CD4-positive, alpha-beta T cell treated with Interleukin-21 for 1 hour (primary cell): ENCODE data around the gene PLEKHF1.

Experiments
- DNase-seq: peaks from one replicate; pipeline ENCODE4 v3.0.0-alpha.2; 2020

PLEKHF1 gene

GRCh38 chr19:29635963-29636362, 29.3 kb upstream of the PLEKHF1 start:
- no peak for DNase-seq

DNA sequence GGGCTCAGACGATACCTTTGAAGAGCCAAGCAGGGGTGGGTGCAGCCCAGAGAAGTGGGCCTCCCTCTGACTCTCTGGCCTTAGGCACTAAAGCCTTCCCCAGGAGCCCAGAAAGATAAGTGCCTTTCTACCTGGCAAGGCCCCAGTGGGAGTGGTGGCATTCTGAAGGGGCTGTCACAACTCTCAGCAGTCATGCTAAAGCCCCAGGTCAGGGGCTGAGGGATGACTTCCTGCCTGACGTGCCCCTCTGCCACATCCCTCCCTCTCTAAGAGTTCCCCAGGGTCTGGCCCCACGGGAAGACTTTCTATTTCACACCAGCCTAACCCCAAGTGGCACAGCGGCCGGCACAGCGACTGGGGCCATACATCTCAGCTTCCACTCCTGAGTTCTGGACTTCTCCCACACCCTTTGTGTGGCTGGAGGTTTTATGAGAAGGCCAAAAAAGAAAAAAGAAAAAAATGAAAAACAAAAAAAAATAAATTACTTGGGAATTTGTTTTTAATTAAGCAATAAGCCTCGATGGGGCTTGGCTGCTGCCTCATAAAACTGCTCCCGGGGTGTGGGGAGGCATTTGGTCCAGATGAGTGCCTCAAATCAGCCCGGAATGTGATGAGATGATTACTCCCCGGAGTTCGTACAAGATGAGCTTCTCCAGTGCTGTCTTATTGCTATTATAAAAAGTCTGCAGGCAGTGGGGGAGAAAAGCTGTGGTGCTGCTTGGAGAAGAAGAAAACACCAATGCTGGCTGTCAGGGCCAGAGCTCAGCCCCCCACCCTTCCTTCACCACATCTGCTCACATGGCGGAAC, 28.5 kb upstream of the PLEKHF1 start:
- DNase-seq = no peak

DNA sequence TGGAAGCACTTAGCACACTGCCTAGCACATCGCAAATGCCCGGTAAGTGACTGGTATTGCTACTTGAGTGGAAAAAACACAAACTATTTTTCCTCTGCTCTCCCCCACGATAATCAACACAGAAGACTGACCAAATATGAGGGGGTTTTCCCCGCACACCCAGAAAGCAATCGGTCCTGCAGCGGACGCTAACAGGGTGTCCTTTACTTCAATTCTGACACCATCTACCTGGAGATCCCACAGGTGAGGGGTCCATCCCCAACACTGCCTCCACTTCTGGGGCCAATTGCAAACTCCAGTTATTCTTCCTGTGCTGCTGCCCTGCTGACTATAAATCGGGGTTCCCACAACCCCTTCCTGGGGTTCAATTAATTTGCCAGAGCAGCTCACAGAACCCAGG, 26.2 kb upstream of the PLEKHF1 start:
- DNase-seq = no peak

- DNase-seq = no peak
These were observed 25.0 kb upstream of the PLEKHF1 start for GRCh38 chr19:29640231-29640630.

GRCh38 chr19:29641597-29641996, 23.7 kb upstream of the PLEKHF1 start:
- no peak for DNase-seq

- DNase-seq = no peak
These were observed 21.8 kb upstream of the PLEKHF1 start for GRCh38 chr19:29643361-29643935.

DNA sequence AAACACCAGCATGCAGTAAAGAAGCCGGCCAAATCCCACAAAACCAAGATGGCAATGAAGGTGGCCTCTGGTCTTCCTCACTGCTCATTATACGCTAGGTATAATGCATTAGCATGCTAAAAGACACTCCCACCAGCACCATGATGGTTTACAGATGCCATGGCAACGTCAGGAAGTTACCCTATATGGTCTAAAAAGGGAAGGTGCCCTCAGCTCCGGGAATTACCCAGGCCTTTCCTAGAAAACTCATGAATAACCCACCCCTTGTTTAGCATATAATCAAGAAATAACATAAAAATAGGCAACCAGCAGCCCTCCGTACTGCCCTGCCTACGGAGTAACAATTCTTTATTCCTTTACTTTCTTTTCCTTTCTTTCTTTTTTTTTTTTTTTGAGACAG, 21.1 kb upstream of the PLEKHF1 start:
- no peak for DNase-seq

GRCh38 chr19:29645491-29645867, 19.8 kb upstream of the PLEKHF1 start:
- no peak for DNase-seq

DNA sequence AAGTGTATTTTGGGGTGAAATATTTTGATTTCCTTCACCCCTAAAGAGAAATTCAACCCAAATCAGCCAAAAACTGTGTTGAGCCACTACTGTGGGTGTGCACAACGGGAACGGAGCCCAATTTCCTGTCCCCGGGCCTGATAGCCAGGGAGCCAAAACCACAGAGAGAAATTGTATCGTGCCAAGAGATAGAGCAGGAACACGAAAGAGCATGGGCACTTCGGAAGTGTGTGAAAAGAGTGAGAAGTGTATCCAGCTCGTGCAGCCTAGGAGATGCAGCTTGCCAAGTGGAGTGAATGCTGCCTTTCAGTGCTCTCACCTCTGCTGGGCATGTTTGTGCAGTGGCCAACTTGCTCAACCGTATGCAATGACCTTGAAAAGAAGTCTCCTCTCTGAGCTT, 19.4 kb upstream of the PLEKHF1 start:
- DNase-seq = no peak

GRCh38 chr19:29650772-29651387, 14.4 kb upstream of the PLEKHF1 start:
- no peak for DNase-seq

GRCh38 chr19:29651622-29652394, 13.5 kb upstream of the PLEKHF1 start:
- no peak for DNase-seq

GRCh38 chr19:29653398-29653797, 11.9 kb upstream of the PLEKHF1 start:
- no peak for DNase-seq

DNA sequence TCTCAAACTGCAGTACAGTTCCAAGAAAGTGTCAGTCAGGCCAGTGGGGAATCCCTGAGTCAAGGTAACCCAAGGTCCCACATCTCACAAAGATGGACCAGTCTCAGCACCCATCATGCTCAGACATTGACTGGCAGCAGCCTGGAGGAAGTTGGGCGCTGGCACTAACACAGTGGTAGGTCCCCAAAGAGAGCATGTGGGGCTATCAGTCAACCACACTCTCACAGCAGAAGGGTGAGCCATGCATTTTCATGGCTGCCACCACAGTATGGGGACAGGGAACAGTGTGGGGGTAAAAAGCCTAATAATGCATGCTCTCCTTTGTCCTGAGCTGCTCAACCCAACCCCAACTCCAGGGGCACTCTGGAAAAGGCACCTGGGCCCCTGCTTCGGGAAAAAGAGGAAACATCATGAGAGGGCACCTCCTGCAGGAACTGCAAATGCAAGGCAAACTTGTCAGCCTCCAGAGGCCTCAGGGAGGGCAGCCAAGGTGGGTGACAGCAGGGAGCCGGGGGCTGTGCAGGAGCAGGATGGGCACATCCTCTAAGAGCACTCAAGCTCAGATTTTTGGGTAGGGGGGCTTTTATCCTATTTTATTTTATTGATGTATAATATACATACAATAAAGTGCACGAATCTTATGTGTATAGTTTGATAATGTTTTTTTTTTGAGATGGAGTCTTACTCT, 9.5 kb upstream of the PLEKHF1 start:
- no peak for DNase-seq

DNA sequence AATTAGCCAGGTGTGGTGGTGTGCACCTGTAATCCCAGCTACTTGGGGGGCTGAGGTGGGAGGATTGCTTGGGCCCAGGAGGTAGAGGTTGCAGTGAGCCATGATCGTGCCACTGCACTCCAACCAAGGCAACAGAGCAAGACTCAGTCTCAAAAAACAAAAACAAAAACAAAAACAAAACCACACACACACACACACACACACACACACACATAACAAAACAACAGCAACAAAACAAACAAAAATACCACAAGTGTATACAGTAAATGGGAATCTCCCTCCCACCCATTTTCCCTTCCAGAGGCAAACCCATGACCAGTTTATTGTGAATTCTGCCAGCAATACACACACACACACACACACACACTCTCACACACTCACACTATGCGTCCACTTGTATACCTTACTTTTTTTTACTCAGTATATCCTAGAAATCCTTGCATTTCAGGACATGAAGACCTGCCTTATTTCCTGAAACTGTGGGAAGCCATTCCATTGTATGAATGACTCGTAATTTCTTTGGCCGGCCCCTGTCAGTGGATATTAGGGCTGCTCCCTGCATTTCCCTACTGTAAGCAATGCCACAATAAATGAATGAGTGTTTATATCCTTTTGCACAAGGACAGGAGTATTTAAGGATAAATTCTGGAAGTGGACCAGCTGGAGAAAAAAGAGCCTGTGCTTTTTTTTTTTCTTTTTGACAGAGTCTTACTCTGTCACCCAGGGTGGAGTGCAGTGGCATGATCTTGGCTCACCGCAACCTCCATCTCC, 6.9 kb upstream of the PLEKHF1 start:
- DNase-seq = no peak

- no peak for DNase-seq
These were observed 4.4 kb upstream of the PLEKHF1 start for GRCh38 chr19:29660835-29661234.

GRCh38 chr19:29662278-29662603, 3.0 kb upstream of the PLEKHF1 start:
- no peak for DNase-seq

- DNase-seq = no peak
These were observed 2.5 kb upstream of the PLEKHF1 start for GRCh38 chr19:29662604-29663404.

DNA sequence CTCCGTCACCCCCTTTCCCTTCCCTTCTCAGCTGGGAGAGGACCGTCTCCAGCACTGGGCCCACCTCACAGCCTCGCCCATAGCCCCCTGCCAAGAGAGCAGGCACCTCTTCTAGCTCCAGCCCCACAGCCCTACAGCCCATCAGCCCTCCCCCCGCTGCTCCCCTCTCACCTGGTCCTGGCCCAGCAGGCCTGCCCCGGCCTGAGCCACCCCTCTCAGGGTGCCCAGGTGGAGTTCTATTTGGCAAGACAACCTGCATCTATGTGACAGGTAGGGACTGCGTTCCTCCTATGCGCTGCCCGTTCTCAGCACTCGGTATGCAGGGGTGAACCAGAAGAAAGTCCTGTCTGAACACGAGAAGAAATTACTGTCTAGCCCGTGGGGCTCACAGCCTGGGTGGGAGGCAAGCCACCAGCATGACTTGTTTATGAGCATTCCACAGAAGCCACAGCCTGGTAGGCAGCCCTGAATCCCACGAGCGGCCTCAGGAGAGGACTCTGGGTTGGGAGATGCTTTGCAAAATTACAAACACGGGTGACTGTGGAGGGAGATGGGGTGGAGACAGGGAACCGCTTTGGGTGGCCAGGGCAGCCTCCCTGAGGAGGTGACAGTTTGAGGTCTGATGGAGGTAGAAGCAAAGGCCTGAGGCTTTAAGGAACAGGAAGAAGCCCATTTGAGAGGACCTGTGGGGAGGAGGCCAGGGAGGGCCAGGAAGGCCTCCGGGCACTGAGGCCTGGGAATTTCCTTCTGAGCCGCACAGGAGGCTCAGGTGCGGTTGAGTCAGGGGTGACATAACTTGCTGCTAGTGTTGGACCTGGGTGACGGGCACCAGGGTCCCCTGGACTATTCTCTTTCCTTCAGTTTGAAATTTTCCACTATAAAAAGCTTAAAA, 1.2 kb upstream of the PLEKHF1 start:
- no peak for DNase-seq

- no peak for DNase-seq
These were observed 477 bp upstream of the PLEKHF1 start for GRCh38 chr19:29664753-29665214.
